OCI-LY3 (cell line): ENCODE data around the gene ZNF407.

Experiments
- CTCF ChIP-seq: fragments of 200-600, 300-600 bp; sonication (generic); IDR thresholded peaks from 2 replicates; pipeline ENCODE4 v1.5.1; 2014; ENCODE audit warnings: antibody characterized with exemption, low read length, low read depth
- EZH2phosphoT487 ChIP-seq: fragments of 200-600 bp; shearing (Covaris generic); IDR thresholded peaks from 2 replicates; pipeline ENCODE4 v1.6.1; 2018; ENCODE audit warnings: antibody characterized with exemption, mixed run types, low read depth

- TF ChIP-seq CTCF, result no peak
- no peak for TF ChIP-seq EZH2phosphoT487
These were observed 522 bp upstream of the ZNF407 start for GRCh38 chr18:74597034-74597661.
